ENCODE data around the gene RASAL2.

GRCh38 chr1:178516110-178516509, 422.2 kb downstream of the RASAL2 start:
- TF ChIP-seq, protein P1, sequence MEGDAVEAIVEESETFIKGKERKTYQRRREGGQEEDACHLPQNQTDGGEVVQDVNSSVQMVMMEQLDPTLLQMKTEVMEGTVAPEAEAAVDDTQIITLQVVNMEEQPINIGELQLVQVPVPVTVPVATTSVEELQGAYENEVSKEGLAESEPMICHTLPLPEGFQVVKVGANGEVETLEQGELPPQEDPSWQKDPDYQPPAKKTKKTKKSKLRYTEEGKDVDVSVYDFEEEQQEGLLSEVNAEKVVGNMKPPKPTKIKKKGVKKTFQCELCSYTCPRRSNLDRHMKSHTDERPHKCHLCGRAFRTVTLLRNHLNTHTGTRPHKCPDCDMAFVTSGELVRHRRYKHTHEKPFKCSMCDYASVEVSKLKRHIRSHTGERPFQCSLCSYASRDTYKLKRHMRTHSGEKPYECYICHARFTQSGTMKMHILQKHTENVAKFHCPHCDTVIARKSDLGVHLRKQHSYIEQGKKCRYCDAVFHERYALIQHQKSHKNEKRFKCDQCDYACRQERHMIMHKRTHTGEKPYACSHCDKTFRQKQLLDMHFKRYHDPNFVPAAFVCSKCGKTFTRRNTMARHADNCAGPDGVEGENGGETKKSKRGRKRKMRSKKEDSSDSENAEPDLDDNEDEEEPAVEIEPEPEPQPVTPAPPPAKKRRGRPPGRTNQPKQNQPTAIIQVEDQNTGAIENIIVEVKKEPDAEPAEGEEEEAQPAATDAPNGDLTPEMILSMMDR (IDR thresholded peaks at IDR 0.05 in 2 of 3, conservative IDR thresholded peaks at IDR 0.05 in 1 of 3; ENCODE audit: insufficient read depth in 2 of 3, low read depth in 1 of 3, low read length in 3 of 3), result no peak
- TF ChIP-seq GATAD2B (IDR thresholded peaks at IDR 0.05; ENCODE audit: borderline replicate concordance), result no peak
- no peak for TF ChIP-seq CEBPB (tag; IDR thresholded peaks at IDR 0.05)
- no peak for TF ChIP-seq ARHGAP35 (IDR thresholded peaks at IDR 0.05; ENCODE audit: partially characterized antibody)

All from K562 (cell line).